HEK293 (cell line): Measurements from ENCODE around the gene IGLL1.

Experiments
- CTCF ChIA-PET: fragments of 350-600 bp; formaldehyde crosslinking; extraction: SDS; loops from one replicate; lab custom pipeline; 2021; ENCODE audit warnings: antibody characterized with exemption; lab: Yijun Ruan, JAX
- POLR2A ChIA-PET: fragments of 300-600 bp; formaldehyde crosslinking; extraction: SDS; loops from one replicate; lab custom pipeline; 2020; ENCODE audit warnings: antibody characterized with exemption, inconsistent platforms; lab: Yijun Ruan, JAX
- H3K27ac ChIP-seq: fragments of 200-500 bp; sonication (Bioruptor generic); 2 replicates; pipeline ENCODE4 v1.5.1; 2014; ENCODE audit warnings: low read depth, low read length, control low read depth, inconsistent platforms; ENCODE audit errors: extremely low read depth
- H3K36me3 ChIP-seq, 2 experiments: fragments of 200-500 bp in 1 of 2; sonication (Bioruptor generic) in 1 of 2; 1 replicate in 1 of 2; 2 replicates in 1 of 2; pipeline ENCODE4 v1.5.1; 2014 to 2017; ENCODE audit warnings: inconsistent platforms in 2 of 2, low read length in 2 of 2; ENCODE audit not compliant: control insufficient read depth in 2 of 2, insufficient read depth in 1 of 2
- H3K4me1 ChIP-seq: fragments of 200-500 bp; sonication (Bioruptor generic); 2 replicates; pipeline ENCODE4 v1.5.1; 2014; ENCODE audit warnings: mild to moderate bottlenecking, low read length, inconsistent platforms; ENCODE audit not compliant: control insufficient read depth, insufficient read depth
- H3K4me3 ChIP-seq: 2 replicates; pipeline ENCODE4 v1.5.1; 2011; ENCODE audit warnings: low read depth, mild to moderate bottlenecking, control low read depth, low read length, moderate library complexity
- H3K9me3 ChIP-seq: fragments of 200-500 bp; sonication (Bioruptor generic); 2 replicates; pipeline ENCODE4 v1.5.1; 2014; ENCODE audit warnings: low read depth, low read length, inconsistent platforms; ENCODE audit not compliant: control insufficient read depth, insufficient read depth
- BCL11A ChIP-seq: fragments of 450-650 bp; formaldehyde crosslinking; IDR thresholded peaks from 2 replicates; pipeline ENCODE4 v1.5.1; 2016; ENCODE audit warnings: low read depth, missing biosample characterization, missing genetic modification characterization
- FEZF1 ChIP-seq: fragments of 450-650 bp; formaldehyde crosslinking; IDR thresholded peaks from 2 replicates; pipeline ENCODE4 v1.5.1; 2016; ENCODE audit warnings: missing biosample characterization, missing genetic modification characterization
- HIC1 ChIP-seq: fragments of 450-650 bp; formaldehyde crosslinking; IDR thresholded peaks from 2 replicates; pipeline ENCODE4 v1.5.1; 2016; ENCODE audit warnings: missing biosample characterization, missing genetic modification characterization
- KLF1 ChIP-seq: fragments of 450-650 bp; formaldehyde crosslinking; IDR thresholded peaks from 2 replicates; pipeline ENCODE4 v1.5.1; 2016; ENCODE audit warnings: missing biosample characterization, missing genetic modification characterization
- KLF16 ChIP-seq: fragments of 450-650 bp; formaldehyde crosslinking; IDR thresholded peaks from 2 replicates; pipeline ENCODE4 v1.5.1; 2017; ENCODE audit warnings: missing biosample characterization, missing genetic modification characterization
- SP3 ChIP-seq: fragments of 450-650 bp; formaldehyde crosslinking; IDR thresholded peaks from 2 replicates; pipeline ENCODE4 v1.5.1; 2016; ENCODE audit warnings: missing biosample characterization, missing genetic modification characterization
- SP7 ChIP-seq: fragments of 450-650 bp; formaldehyde crosslinking; IDR thresholded peaks from 2 replicates; pipeline ENCODE4 v1.5.1; 2016; ENCODE audit warnings: missing biosample characterization, missing genetic modification characterization
- TCF7L2 ChIP-seq: IDR thresholded peaks from 2 replicates; pipeline ENCODE4 v1.6.1; 2011; ENCODE audit warnings: low read depth, mild to moderate bottlenecking, inconsistent platforms, low read length, moderate library complexity, borderline replicate concordance
- ZBTB26 ChIP-seq: fragments of 450-650 bp; formaldehyde crosslinking; optimal IDR thresholded peaks from 2 replicates; pipeline ENCODE3; 2016; ENCODE audit warnings: missing biosample characterization, mild to moderate bottlenecking, missing genetic modification characterization
- ZNF133 ChIP-seq: fragments of 450-650 bp; formaldehyde crosslinking; IDR thresholded peaks from 2 replicates; pipeline ENCODE4 v1.5.1; 2016; ENCODE audit warnings: missing biosample characterization, missing genetic modification characterization
- ZNF157 ChIP-seq: fragments of 450-650 bp; formaldehyde crosslinking; IDR thresholded peaks from 2 replicates; pipeline ENCODE4 v1.5.1; 2016; ENCODE audit warnings: missing biosample characterization, missing genetic modification characterization
- ZNF2 ChIP-seq: fragments of 450-650 bp; formaldehyde crosslinking; IDR thresholded peaks from 2 replicates; pipeline ENCODE4 v1.5.1; 2016; ENCODE audit warnings: missing biosample characterization, missing genetic modification characterization
- ZNF214 ChIP-seq: fragments of 450-650 bp; formaldehyde crosslinking; IDR thresholded peaks from 2 replicates; pipeline ENCODE4 v1.5.1; 2017; ENCODE audit warnings: missing biosample characterization, mild to moderate bottlenecking, missing genetic modification characterization, borderline replicate concordance
- ZNF23 ChIP-seq: fragments of 450-650 bp; formaldehyde crosslinking; IDR thresholded peaks from 2 replicates; pipeline ENCODE4 v1.5.1; 2016; ENCODE audit warnings: missing biosample characterization, missing genetic modification characterization, borderline replicate concordance
- ZNF266 ChIP-seq: fragments of 450-650 bp; formaldehyde crosslinking; IDR thresholded peaks from 2 replicates; pipeline ENCODE4 v1.5.1; 2016; ENCODE audit warnings: missing biosample characterization, missing genetic modification characterization, low read depth
- ZNF324 ChIP-seq: fragments of 450-650 bp; formaldehyde crosslinking; IDR thresholded peaks from 2 replicates; pipeline ENCODE4 v1.5.1; 2016; ENCODE audit warnings: missing biosample characterization, missing genetic modification characterization
- ZNF426 ChIP-seq: fragments of 450-650 bp; formaldehyde crosslinking; IDR thresholded peaks from 2 replicates; pipeline ENCODE4 v1.5.1; 2017; ENCODE audit warnings: missing biosample characterization, missing genetic modification characterization, mild to moderate bottlenecking, inconsistent platforms, moderate library complexity
- ZNF473 ChIP-seq: fragments of 450-650 bp; formaldehyde crosslinking; IDR thresholded peaks from 2 replicates; pipeline ENCODE4 v1.5.1; 2017; ENCODE audit warnings: missing biosample characterization, missing genetic modification characterization
- ZNF518A ChIP-seq: fragments of 450-650 bp; formaldehyde crosslinking; conservative IDR thresholded peaks from 2 replicates; pipeline ENCODE4 v1.5.1; 2016; ENCODE audit warnings: low read depth, missing biosample characterization, missing genetic modification characterization
- ZNF529 ChIP-seq: fragments of 450-650 bp; formaldehyde crosslinking; IDR thresholded peaks from 2 replicates; pipeline ENCODE4 v1.5.1; 2017; ENCODE audit warnings: missing genetic modification characterization, missing biosample characterization; ENCODE audit not compliant: insufficient replicate concordance
- ZNF530 ChIP-seq: fragments of 450-650 bp; formaldehyde crosslinking; IDR thresholded peaks from 2 replicates; pipeline ENCODE4 v1.5.1; 2016; ENCODE audit warnings: low read depth, missing biosample characterization, missing genetic modification characterization
- ZNF654 ChIP-seq: fragments of 450-650 bp; formaldehyde crosslinking; IDR thresholded peaks from 2 replicates; pipeline ENCODE4 v1.5.1; 2016; ENCODE audit warnings: low read depth, missing biosample characterization, missing genetic modification characterization
- ZNF837 ChIP-seq: fragments of 450-650 bp; formaldehyde crosslinking; IDR thresholded peaks from 2 replicates; pipeline ENCODE4 v1.5.1; 2016; ENCODE audit warnings: missing biosample characterization, missing genetic modification characterization

IGLL1 gene

GRCh38 chr22:23527971-23528740, 51.9 kb downstream of the IGLL1 start:
- CTCF ChIA-PET: interaction anchor here (1.1 to 1.4 kb wide), 3 partner anchors 11 to 122 kb away, joined by 3 to 11 read pairs (median 3); no protein-coding TSS in a partner anchor
- Histone ChIP-seq H3K36me3 (no peaks in the 10 kb centered on the region), H3K4me1 (no peaks in the 10 kb centered on the region), H3K9me3 (no peaks in the 10 kb centered on the region), H3K27ac (no peak overlapping the region), H3K4me3 (no peak overlapping the region)
- POLR2A ChIA-PET: no interaction called here
- TF ChIP-seq KLF1 (tag by site-specific recombination): no peak
- no peak for TF ChIP-seq SP7 (tag by site-specific recombination)
- no peak for TF ChIP-seq HIC1 (tag by site-specific recombination)
- TF ChIP-seq ZNF214 (tag by site-specific recombination): no peak
- no peak for TF ChIP-seq ZNF23
- no peak for TF ChIP-seq ZNF2 (tag by site-specific recombination)

GRCh38 chr22:23526596-23527316, 53.3 kb downstream of the IGLL1 start:
- Histone ChIP-seq H3K4me1 (peaks cover 7% of the 10 kb centered on the region; the same call in 1 of the 2 replicates), H3K27ac (no peak overlapping the region), H3K9me3 (no peaks in the 10 kb centered on the region), H3K36me3 (no peaks in the 10 kb centered on the region), H3K4me3 (no peak overlapping the region)
- ChIA-PET CTCF (interaction anchor here (0.6 to 1.4 kb wide), 3 partner anchors 12 to 212 kb away, joined by 3 to 11 read pairs (median 4); no protein-coding TSS in a partner anchor), POLR2A (no interaction called here)
- TF ChIP-seq ZNF518A (no peak), KLF16 (tag by site-specific recombination) (no peak), FEZF1 (tag by site-specific recombination) (no peak), ZNF530 (tag by site-specific recombination) (no peak), SP3 (no peak), ZNF529 (tag by site-specific recombination) (no peak)
- TF ChIP-seq, all 188 proteins: peak for 0

- Histone ChIP-seq H3K27ac (no peak overlapping the region), H3K4me3 (no peak overlapping the region), H3K9me3 (no peaks in the 10 kb centered on the region), H3K36me3 (no peaks in the 10 kb centered on the region), H3K4me1 (peaks cover 16% of the 10 kb centered on the region)
- ChIA-PET CTCF (interaction anchor here (0.6 kb wide), 1 partner anchor 976 kb away, joined by 3 read pairs; no protein-coding TSS in a partner anchor), POLR2A (no interaction called here)
- TF ChIP-seq ZNF473 (tag by site-specific recombination) (no peak), ZBTB26 (tag by site-specific recombination) (no peak), ZNF157 (tag by site-specific recombination) (no peak), ZNF324 (tag by site-specific recombination) (no peak), ZNF133 (no peak), TCF7L2 (no peak), ZNF837 (tag by site-specific recombination) (no peak), BCL11A (tag by site-specific recombination) (no peak), ZNF266 (tag by site-specific recombination) (no peak), ZNF426 (tag by site-specific recombination) (no peak), ZNF654 (no peak)
Measured at GRCh38 chr22:23525510-23525909, 54.6 kb downstream of the IGLL1 start.
